Fibroblast of pulmonary artery (primary cell): Measurements from ENCODE around the gene SDC4.

Source experiments
- DNase-seq: peaks from one replicate; pipeline ENCODE4 v3.0.0-alpha.2; 2010; ENCODE audit warnings: low read depth
- H3K4me3 ChIP-seq: replicated peaks from 2 replicates; pipeline ENCODE4 v1.5.1; 2011; ENCODE audit warnings: low read depth, mild to moderate bottlenecking, control low read depth, low read length, moderate library complexity
- TF ChIP-seq, protein P1 (sequence below): IDR thresholded peaks from 2 replicates; pipeline ENCODE4 v1.5.1; 2011; ENCODE audit warnings: mild to moderate bottlenecking, control low read depth, low read length, inconsistent platforms; ENCODE audit errors: missing control alignments

SDC4 gene

DNA sequence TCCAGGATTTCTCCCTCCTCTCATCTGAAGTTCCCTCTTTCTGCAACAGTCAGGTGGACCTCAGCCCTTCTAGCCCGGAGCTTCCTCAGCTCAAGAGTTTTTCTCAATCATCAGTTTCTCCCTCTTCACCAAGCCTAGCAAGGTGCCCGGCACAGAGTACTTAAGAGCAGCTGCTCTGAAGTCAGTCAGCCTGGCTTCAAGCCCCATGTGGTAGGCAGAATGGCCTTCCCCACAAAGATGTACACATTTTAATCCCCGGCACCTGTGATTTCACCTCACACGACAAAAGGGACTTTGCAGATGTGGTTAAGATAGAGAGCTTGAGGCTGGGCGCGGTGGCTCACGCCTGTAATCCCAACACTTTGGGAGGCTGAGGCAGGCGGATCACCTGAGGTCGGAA, 56.7 kb downstream of the SDC4 start:
- DNase-seq, result no peak
- no peak overlapping the region for H3K4me3 ChIP-seq
- TF ChIP-seq, protein P1, sequence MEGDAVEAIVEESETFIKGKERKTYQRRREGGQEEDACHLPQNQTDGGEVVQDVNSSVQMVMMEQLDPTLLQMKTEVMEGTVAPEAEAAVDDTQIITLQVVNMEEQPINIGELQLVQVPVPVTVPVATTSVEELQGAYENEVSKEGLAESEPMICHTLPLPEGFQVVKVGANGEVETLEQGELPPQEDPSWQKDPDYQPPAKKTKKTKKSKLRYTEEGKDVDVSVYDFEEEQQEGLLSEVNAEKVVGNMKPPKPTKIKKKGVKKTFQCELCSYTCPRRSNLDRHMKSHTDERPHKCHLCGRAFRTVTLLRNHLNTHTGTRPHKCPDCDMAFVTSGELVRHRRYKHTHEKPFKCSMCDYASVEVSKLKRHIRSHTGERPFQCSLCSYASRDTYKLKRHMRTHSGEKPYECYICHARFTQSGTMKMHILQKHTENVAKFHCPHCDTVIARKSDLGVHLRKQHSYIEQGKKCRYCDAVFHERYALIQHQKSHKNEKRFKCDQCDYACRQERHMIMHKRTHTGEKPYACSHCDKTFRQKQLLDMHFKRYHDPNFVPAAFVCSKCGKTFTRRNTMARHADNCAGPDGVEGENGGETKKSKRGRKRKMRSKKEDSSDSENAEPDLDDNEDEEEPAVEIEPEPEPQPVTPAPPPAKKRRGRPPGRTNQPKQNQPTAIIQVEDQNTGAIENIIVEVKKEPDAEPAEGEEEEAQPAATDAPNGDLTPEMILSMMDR, result no peak

DNA sequence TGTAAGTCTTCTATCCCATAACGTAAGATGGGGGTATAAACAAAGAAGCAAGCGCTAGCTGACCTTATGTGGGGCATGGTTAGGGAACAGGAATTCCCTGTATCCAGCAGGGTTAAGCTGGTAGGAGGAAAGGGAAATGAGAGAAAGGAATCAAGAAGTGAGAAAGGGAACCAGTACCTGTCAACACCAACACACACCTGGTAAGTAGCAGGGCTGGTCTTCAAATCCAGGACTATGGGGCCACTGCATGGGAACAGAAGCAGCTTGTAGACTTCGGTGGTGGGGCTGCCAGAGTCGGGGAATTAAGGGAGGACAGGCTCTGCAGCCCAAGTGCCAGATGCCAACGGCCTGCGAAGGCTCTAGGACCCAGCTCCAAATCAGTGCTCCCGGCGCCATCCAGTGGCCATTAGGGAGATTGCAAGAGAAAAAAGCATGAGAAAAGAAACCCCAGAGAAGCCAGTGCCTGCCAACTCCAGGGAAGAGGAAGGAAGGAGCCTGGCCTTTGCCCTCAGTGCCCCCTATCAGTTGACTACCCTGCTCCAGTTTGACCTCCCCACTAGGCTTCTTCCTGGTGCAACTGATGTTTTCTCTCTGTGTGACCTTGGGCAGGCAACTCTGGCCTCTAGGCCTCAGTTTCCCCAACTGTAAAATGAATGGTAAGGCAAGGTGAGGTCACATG, 57.4 kb downstream of the SDC4 start:
- H3K4me3 ChIP-seq, result no peak overlapping the region
- peak; percentile 79 for DNase-seq
- TF ChIP-seq, protein P1, result peak; percentile 92

DNA sequence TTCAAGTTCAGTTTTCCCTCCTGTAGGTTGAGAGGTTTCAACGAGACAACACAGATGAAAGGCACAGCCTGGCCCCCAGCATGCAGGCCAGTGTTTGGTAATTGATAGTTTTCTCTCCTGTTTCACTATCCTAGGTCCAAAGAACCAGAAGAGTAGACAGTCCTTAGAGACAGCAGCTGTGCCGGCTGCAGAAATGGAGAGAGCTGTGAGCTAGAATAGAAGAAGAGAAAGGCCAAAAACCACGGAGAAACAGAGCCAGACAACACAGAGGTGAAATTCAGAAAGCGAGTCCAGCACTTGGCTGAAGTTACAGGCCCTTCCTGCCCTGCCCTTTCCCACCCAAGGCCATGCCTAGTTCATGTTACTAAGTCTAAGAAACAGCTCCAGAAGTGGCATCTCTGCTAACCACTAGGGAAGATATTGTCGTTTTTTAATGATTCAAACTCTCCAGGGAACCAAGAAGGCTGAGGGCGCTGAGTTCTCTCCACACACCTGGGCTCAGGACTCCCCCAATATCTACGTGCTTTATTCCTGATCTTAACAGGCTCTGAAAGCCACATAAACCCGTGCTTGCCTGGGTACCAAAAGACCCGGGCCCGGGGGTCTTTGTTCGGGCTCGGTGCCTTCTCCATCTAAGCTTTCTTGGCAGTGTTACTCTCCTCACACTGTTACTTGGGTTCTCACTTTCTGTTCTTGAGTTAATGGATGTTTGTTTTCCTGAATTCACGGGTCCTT, 58.1 kb downstream of the SDC4 start:
- TF ChIP-seq, protein P1, result no peak
- DNase-seq, result no peak
- no peak overlapping the region for H3K4me3 ChIP-seq

DNA sequence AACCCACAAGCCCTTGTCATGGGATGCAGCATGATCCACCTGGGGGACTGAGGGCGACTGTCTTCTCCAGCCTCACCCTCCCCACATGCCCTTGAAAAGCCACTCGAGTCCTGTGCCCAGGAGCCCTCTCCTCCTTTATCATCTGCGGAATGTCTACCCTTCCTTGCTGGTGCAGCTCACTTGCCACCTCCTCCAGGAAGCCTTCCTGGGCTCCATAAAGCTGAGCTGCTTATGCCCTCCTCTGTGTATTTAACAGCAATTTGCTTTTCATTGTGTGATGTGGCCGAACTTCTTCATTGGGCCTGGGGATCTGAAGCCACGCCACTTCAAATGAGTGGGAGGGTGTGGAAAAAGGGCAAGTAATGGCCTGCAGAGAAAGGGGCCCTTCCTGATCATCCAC, 59.4 kb downstream of the SDC4 start:
- no peak for DNase-seq
- H3K4me3 ChIP-seq, result no peak overlapping the region
- TF ChIP-seq, protein P1, result no peak

DNA sequence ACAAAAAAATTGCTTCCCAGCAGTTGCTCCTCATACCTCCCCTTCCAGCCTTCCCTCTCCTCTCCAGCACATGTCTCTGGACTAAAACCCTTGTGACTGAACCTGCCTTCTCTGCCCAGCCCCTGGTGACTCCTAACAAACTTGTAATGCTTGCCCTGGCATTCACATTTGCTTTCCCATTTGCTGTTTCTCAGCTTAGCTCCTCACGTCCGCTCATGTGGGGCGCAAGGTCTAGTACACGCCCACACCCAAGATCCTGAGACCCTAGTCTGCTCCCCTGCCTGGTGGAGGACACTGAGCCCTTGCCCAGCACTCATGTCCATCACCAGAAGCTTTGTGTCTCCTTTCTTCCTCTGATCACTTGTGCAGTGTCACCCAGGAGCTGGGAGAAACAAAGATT, 59.8 kb downstream of the SDC4 start:
- no peak for DNase-seq
- H3K4me3 ChIP-seq, result no peak overlapping the region
- TF ChIP-seq, protein P1, result no peak

DNA sequence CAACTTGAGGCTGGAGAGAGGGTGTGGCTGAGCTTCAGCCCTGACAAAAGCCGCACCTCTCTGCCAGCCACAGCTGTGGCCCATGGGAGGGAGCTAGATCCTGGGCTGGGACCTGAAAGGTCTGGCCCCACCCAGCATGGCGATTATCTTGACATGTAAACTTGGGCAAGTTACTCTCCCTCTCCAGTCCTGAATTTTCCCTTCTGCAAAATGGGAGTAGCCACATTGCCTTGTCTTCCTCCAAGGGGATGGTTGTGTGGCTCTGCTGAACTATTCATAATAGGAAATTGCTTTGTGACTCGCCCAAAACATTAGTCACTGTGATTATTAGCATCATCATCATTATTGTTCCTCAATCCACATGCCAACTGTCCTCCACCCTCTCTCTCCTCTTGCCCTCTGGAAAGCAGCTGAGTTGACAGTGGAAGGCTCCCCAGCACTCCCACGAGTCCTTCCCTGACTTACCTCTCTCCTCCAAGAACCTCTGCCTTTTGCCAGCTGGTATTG, 64.6 kb downstream of the SDC4 start:
- no peak overlapping the region for H3K4me3 ChIP-seq
- TF ChIP-seq, protein P1, result no peak
- no peak for DNase-seq
